ENCODE results near the gene OPRM1. TPM values are rescaled to one million over a fixed set of nuclear protein-coding genes. Genes with fewer than 3 reads are reported as not detected.

Gene OPRM1
- total and polyA plus RNA-seq, 2 of the 8 experiments (the other 6 are each of a cell fraction or from before 2014, with no cell fraction given) = not detected

- 85% methylated on average over 2 of the region's 2 CpGs; no CpG with 5 or more reads in 1 of the 2 experiments for WGBS, 2 experiments (ENCODE audit: extremely low coverage in 1 of 2, insufficient coverage in 1 of 2, insufficient read length in 1 of 2, insufficient replicate concordance in 2 of 2, low coverage in 1 of 2, low lambda C conversion rate in 2 of 2, missing lambda C conversion rate in 1 of 2)
- no peak overlapping the region for H3K18ac ChIP-seq (ENCODE audit: extremely low read depth, low read length)
- H3K4ac ChIP-seq (replicated peaks; ENCODE audit: insufficient read length, low read depth, low read length) = no peak overlapping the region
- no peak overlapping the region for H2BK5ac ChIP-seq (ENCODE audit: low read depth, low read length)
- H3K79me2 ChIP-seq (ENCODE audit: control insufficient read depth in 1 of 2, insufficient read depth in 2 of 2, low read length in 2 of 2) = no peaks in the 10 kb centered on the region
- H3K4me3 ChIP-seq (ENCODE audit: extremely low read depth in 1 of 4, insufficient read depth in 2 of 4, low read depth in 3 of 4, low read length in 4 of 4) = no peak overlapping the region
- no peaks in the 10 kb centered on the region for H3K27me3 ChIP-seq (replicated peaks in 1 of 4; ENCODE audit: control insufficient read depth in 3 of 4, extremely low read depth in 1 of 4, insufficient read depth in 3 of 4, low read length in 3 of 4)
- DNase-seq (ENCODE audit: low read depth in 1 of 2, low spot score in 2 of 2) (no peak), FAIRE-seq (no peak)
- no peak overlapping the region for H2BK15ac ChIP-seq (ENCODE audit: low read length)
- H3K56ac ChIP-seq (replicated peaks; ENCODE audit: insufficient read length, low read depth, low read length) = no peak overlapping the region
- no peak overlapping the region for H4K8ac ChIP-seq (ENCODE audit: extremely low read depth, insufficient read depth, low read length)
- no peaks in the 10 kb centered on the region for H4K20me1 ChIP-seq (replicated peaks in 1 of 2; ENCODE audit: control insufficient read depth in 1 of 2, insufficient read depth in 2 of 2, low read length in 2 of 2)
- H2BK12ac ChIP-seq (ENCODE audit: low read depth, low read length) = no peak overlapping the region
- H2BK20ac ChIP-seq (ENCODE audit: low read length) = no peak overlapping the region
- no peaks in the 10 kb centered on the region for H3K4me1 ChIP-seq (replicated peaks in 1 of 4; ENCODE audit: control insufficient read depth in 3 of 4, insufficient read depth in 4 of 4, low read length in 3 of 4)
- no peak overlapping the region for H3K14ac ChIP-seq (ENCODE audit: insufficient read length)
- H2BK120ac ChIP-seq (replicated peaks; ENCODE audit: low read depth, low read length) = no peak overlapping the region
- H3K23me2 ChIP-seq (ENCODE audit: low read depth, low read length) = no peaks in the 10 kb centered on the region
- H3K36me3 ChIP-seq (ENCODE audit: control insufficient read depth in 2 of 4, insufficient read depth in 4 of 4, low read length in 3 of 4) = no peaks in the 10 kb centered on the region
- H3K9ac ChIP-seq (replicated peaks in 1 of 4; ENCODE audit: extremely low read depth in 1 of 4, low read depth in 3 of 4, low read length in 3 of 4) = no peak overlapping the region
- H3K79me1 ChIP-seq (ENCODE audit: low read depth, low read length) = no peaks in the 10 kb centered on the region
- H2AFZ ChIP-seq (ENCODE audit: low read length) = no peak overlapping the region
- H3K9me3 ChIP-seq (ENCODE audit: insufficient read depth in 2 of 2, low read depth in 1 of 2, low read length in 1 of 2) = no peaks in the 10 kb centered on the region
- no peak overlapping the region for H4K5ac ChIP-seq (ENCODE audit: insufficient read length, low read depth, low read length)
- ChIA-PET POLR2A (ENCODE audit: partially characterized antibody) (no interaction called here), CTCF (ENCODE audit: partially characterized antibody) (interaction anchor here (0.9 kb wide), 1 partner anchor 9 kb away, joined by 3 read pairs; no protein-coding TSS in a partner anchor)
- no peak overlapping the region for H2AK5ac ChIP-seq (ENCODE audit: low read depth, low read length)
- no peak overlapping the region for H4K91ac ChIP-seq (replicated peaks; ENCODE audit: insufficient read length, low read length)
- H3K27ac ChIP-seq (ENCODE audit: low read depth, low read length) = no peak overlapping the region
- H3K23ac ChIP-seq (ENCODE audit: insufficient read length) = no peak overlapping the region
- H3K4me2 ChIP-seq (ENCODE audit: insufficient read depth in 1 of 2, low read depth in 2 of 2, low read length in 2 of 2) = no peak overlapping the region
- TF ChIP-seq USF2 (IDR thresholded peaks at IDR 0.05; ENCODE audit: low read length) = no peak
- no peak for TF ChIP-seq GTF2F1 (IDR thresholded peaks at IDR 0.05; ENCODE audit: borderline replicate concordance, low read depth, low read length)
- TF ChIP-seq GABPA (IDR thresholded peaks at IDR 0.05; ENCODE audit: borderline replicate concordance, insufficient read depth, low read length) = no peak
- TF ChIP-seq KDM1A (IDR thresholded peaks at IDR 0.05; ENCODE audit: borderline replicate concordance, low read length) = no peak
- no peak for TF ChIP-seq RAD21 (IDR thresholded peaks at IDR 0.05 in 1 of 2, conservative IDR thresholded peaks at IDR 0.05 in 1 of 2; ENCODE audit: low read depth in 2 of 2, low read length in 2 of 2)
- TF ChIP-seq CHD1 (IDR thresholded peaks at IDR 0.05; ENCODE audit: low read depth, low read length) = no peak
- TF ChIP-seq MAX (IDR thresholded peaks at IDR 0.05) = no peak
- TF ChIP-seq BACH1 (IDR thresholded peaks at IDR 0.05; ENCODE audit: low read length) = no peak
- TF ChIP-seq SUZ12 (IDR thresholded peaks at IDR 0.05; ENCODE audit: low read length) = no peak
Measured at GRCh38 chr6:154206141-154206540, 167.1 kb downstream of the OPRM1 start.

Data from H1 (cell line).